WTC11 (cell line): ENCODE data around the gene EFCAB12. TPM values are rescaled to one million over a fixed set of nuclear protein-coding genes. Genes with fewer than 3 reads are reported as not detected.

ENCODE experiments used
- ATAC-seq: fragments of 200-7000 bp; cut with Tn5 transposase; 2 replicates; pipeline ENCODE4 v1.10.0; 2021; ENCODE audit warnings: mild to moderate bottlenecking, moderate library complexity
- CTCF ChIA-PET: fragments of 300-600 bp; sonication (Branson Sonifier 250); formaldehyde crosslinking; loops from one replicate; lab custom pipeline; 2021; ENCODE audit warnings: antibody characterized with exemption; lab: Charles Lee
- POLR2A ChIA-PET: fragments of 350-600 bp; sonication (Branson Sonifier 250); formaldehyde crosslinking; loops from one replicate; lab custom pipeline; 2021; ENCODE audit warnings: antibody characterized with exemption; lab: Charles Lee
- DNase-seq: peaks from one replicate; pipeline ENCODE4 v3.0.0; 2021; ENCODE audit warnings: low spot score
- H3K27ac Mint-ChIP-seq: 2 replicates; pipeline ENCODE4 v1.8.0; 2021; ENCODE audit warnings: mixed read lengths
- H3K27me3 Mint-ChIP-seq: 2 replicates; pipeline ENCODE4 v1.8.0; 2021; ENCODE audit warnings: low read depth, mild to moderate bottlenecking, moderate library complexity, mixed read lengths
- H3K36me3 Mint-ChIP-seq: 2 replicates; pipeline ENCODE4 v1.8.0; 2021; ENCODE audit warnings: mixed read lengths
- H3K4me1 Mint-ChIP-seq: 2 replicates; pipeline ENCODE4 v1.8.0; 2022; ENCODE audit warnings: mixed read lengths
- H3K4me3 Mint-ChIP-seq: 2 replicates; pipeline ENCODE4 v1.8.0; 2021; ENCODE audit warnings: mild to moderate bottlenecking, moderate library complexity, mixed read lengths
- H3K9me3 Mint-ChIP-seq: 2 replicates; pipeline ENCODE4 v1.8.0; 2021; ENCODE audit warnings: mixed read lengths
- GRHL2 ChIP-seq: fragments of 250-450 bp; sonication (Bioruptor Pico); IDR thresholded peaks from 2 replicates; pipeline ENCODE4 v1.8.0; 2022; ENCODE audit warnings: mild to moderate bottlenecking, moderate library complexity; ENCODE audit not compliant: insufficient replicate concordance, severe bottlenecking
- IRF2 ChIP-seq: sonication (generic); formaldehyde crosslinking; IDR thresholded peaks from 2 replicates; pipeline ENCODE4 v1.8.0; 2022; ENCODE audit warnings: low read depth, missing genetic modification reagents, borderline replicate concordance
- KAT7 ChIP-seq: sonication (generic); formaldehyde crosslinking; IDR thresholded peaks from 2 replicates; pipeline ENCODE4 v1.8.1; 2023; ENCODE audit warnings: missing genetic modification reagents, mild to moderate bottlenecking, borderline replicate concordance
- RELA ChIP-seq: sonication (generic); formaldehyde crosslinking; IDR thresholded peaks from 2 replicates; pipeline ENCODE4 v1.8.1; 2022; ENCODE audit warnings: missing genetic modification reagents, mild to moderate bottlenecking, borderline replicate concordance
- TCF7 ChIP-seq: sonication (generic); formaldehyde crosslinking; IDR thresholded peaks from 2 replicates; pipeline ENCODE4 v1.8.0; 2022; ENCODE audit warnings: mild to moderate bottlenecking, low read depth, missing genetic modification reagents, moderate library complexity
- ZNF317 ChIP-seq: sonication (generic); formaldehyde crosslinking; IDR thresholded peaks from 2 replicates; pipeline ENCODE4 v1.8.1; 2023; ENCODE audit warnings: low read depth, mild to moderate bottlenecking, moderate library complexity, missing genetic modification reagents, borderline replicate concordance
- ZNF396 ChIP-seq: fragments of 250-450 bp; sonication (Bioruptor Pico); IDR thresholded peaks from 2 replicates; pipeline ENCODE4 v1.8.0; 2021; ENCODE audit warnings: mild to moderate bottlenecking, moderate library complexity, borderline replicate concordance
- total RNA-seq: library from RNA; stranded (reverse); gene quantifications from 3 replicates; pipeline ENCODE4 v1.2.3, GENCODE V29; 2021
- TF ChIP-seq, protein P1 (sequence below): sonication (generic); formaldehyde crosslinking; IDR thresholded peaks from 2 replicates; pipeline ENCODE4 v1.8.0; 2022; ENCODE audit warnings: mild to moderate bottlenecking, missing genetic modification reagents
- TF ChIP-seq, protein P2 (sequence below): sonication (generic); formaldehyde crosslinking; IDR thresholded peaks from 2 replicates; pipeline ENCODE4 v1.8.1; 2022; ENCODE audit warnings: low read depth, missing genetic modification reagents, borderline replicate concordance
- TF ChIP-seq, protein P3 (sequence below): sonication (generic); formaldehyde crosslinking; conservative IDR thresholded peaks from 2 replicates; pipeline ENCODE4 v1.8.1; 2023; ENCODE audit warnings: mild to moderate bottlenecking, low read depth, missing genetic modification reagents, moderate library complexity
- TF ChIP-seq, protein P4 (sequence below): sonication (generic); formaldehyde crosslinking; IDR thresholded peaks from 2 replicates; pipeline ENCODE4 v1.8.0; 2022; ENCODE audit warnings: mild to moderate bottlenecking, missing genetic modification reagents
- TF ChIP-seq, protein P5 (sequence below): sonication (generic); formaldehyde crosslinking; IDR thresholded peaks from 2 replicates; pipeline ENCODE4 v1.8.1; 2023; ENCODE audit warnings: mild to moderate bottlenecking, missing genetic modification reagents
- TF ChIP-seq, protein P6 (sequence below): fragments of 250-450 bp; sonication (Bioruptor Pico); IDR thresholded peaks from 2 replicates; pipeline ENCODE4 v1.8.0; 2021; ENCODE audit warnings: mild to moderate bottlenecking
- TF ChIP-seq, protein P7 (sequence below): sonication (generic); formaldehyde crosslinking; IDR thresholded peaks from 2 replicates; pipeline ENCODE4 v1.8.1; 2022; ENCODE audit warnings: low read depth, mild to moderate bottlenecking, moderate library complexity, missing genetic modification reagents, borderline replicate concordance
- TF ChIP-seq, protein P8 (sequence below): fragments of 250-450 bp; sonication (Bioruptor Pico); IDR thresholded peaks from 2 replicates; pipeline ENCODE4 v1.9.0; 2021; ENCODE audit warnings: mild to moderate bottlenecking, borderline replicate concordance

EFCAB12 gene
- total RNA-seq, 1 experiment from 2014 or later = 0.20 TPM

DNA sequence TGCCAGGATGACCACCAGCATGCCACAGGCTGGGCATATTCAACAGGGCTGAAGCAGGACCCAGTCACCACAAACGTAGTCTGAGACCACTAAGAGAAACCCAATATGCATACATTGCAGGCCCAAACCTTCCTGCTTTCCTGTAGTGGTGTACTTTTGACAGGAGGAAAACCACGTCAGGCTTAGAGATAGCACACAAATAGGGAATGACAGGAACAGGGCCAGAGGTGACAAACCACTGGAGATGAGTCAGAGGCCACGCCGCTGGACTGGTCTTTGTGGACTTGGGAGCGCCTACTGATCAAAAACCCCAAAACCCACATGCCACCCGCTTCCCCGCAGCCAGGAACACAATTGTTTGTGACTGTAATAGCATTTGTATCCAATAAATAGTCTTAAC lies 3.6 kb upstream of the EFCAB12 start:
- H3K27me3 Mint-ChIP-seq = peaks cover 14% of the 10 kb centered on the region
- ATAC-seq = no peak
- H3K4me3 Mint-ChIP-seq = no peak overlapping the region
- H3K9me3 Mint-ChIP-seq = no peaks in the 10 kb centered on the region
- H3K4me1 Mint-ChIP-seq = peaks cover 21% of the 10 kb centered on the region
- H3K27ac Mint-ChIP-seq = no peak overlapping the region
- CTCF ChIA-PET = no interaction called here
- no peak for DNase-seq
- TF ChIP-seq, protein P1, sequence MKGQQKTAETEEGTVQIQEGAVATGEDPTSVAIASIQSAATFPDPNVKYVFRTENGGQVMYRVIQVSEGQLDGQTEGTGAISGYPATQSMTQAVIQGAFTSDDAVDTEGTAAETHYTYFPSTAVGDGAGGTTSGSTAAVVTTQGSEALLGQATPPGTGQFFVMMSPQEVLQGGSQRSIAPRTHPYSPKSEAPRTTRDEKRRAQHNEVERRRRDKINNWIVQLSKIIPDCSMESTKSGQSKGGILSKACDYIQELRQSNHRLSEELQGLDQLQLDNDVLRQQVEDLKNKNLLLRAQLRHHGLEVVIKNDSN = no peak
- TF ChIP-seq, protein P2, sequence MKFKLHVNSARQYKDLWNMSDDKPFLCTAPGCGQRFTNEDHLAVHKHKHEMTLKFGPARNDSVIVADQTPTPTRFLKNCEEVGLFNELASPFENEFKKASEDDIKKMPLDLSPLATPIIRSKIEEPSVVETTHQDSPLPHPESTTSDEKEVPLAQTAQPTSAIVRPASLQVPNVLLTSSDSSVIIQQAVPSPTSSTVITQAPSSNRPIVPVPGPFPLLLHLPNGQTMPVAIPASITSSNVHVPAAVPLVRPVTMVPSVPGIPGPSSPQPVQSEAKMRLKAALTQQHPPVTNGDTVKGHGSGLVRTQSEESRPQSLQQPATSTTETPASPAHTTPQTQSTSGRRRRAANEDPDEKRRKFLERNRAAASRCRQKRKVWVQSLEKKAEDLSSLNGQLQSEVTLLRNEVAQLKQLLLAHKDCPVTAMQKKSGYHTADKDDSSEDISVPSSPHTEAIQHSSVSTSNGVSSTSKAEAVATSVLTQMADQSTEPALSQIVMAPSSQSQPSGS = no peak
- TF ChIP-seq, protein P3, sequence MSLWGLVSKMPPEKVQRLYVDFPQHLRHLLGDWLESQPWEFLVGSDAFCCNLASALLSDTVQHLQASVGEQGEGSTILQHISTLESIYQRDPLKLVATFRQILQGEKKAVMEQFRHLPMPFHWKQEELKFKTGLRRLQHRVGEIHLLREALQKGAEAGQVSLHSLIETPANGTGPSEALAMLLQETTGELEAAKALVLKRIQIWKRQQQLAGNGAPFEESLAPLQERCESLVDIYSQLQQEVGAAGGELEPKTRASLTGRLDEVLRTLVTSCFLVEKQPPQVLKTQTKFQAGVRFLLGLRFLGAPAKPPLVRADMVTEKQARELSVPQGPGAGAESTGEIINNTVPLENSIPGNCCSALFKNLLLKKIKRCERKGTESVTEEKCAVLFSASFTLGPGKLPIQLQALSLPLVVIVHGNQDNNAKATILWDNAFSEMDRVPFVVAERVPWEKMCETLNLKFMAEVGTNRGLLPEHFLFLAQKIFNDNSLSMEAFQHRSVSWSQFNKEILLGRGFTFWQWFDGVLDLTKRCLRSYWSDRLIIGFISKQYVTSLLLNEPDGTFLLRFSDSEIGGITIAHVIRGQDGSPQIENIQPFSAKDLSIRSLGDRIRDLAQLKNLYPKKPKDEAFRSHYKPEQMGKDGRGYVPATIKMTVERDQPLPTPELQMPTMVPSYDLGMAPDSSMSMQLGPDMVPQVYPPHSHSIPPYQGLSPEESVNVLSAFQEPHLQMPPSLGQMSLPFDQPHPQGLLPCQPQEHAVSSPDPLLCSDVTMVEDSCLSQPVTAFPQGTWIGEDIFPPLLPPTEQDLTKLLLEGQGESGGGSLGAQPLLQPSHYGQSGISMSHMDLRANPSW (CRISPR knock-in tag) = no peak
- no peak for TF ChIP-seq ZNF396
- TF ChIP-seq, protein P4, sequence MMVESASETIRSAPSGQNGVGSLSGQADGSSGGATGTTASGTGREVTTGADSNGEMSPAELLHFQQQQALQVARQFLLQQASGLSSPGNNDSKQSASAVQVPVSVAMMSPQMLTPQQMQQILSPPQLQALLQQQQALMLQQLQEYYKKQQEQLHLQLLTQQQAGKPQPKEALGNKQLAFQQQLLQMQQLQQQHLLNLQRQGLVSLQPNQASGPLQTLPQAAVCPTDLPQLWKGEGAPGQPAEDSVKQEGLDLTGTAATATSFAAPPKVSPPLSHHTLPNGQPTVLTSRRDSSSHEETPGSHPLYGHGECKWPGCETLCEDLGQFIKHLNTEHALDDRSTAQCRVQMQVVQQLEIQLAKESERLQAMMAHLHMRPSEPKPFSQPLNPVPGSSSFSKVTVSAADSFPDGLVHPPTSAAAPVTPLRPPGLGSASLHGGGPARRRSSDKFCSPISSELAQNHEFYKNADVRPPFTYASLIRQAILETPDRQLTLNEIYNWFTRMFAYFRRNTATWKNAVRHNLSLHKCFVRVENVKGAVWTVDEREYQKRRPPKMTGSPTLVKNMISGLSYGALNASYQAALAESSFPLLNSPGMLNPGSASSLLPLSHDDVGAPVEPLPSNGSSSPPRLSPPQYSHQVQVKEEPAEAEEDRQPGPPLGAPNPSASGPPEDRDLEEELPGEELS (CRISPR knock-in tag) = no peak
- no peak for TF ChIP-seq KAT7 (CRISPR knock-in tag)
- TF ChIP-seq, protein P5, sequence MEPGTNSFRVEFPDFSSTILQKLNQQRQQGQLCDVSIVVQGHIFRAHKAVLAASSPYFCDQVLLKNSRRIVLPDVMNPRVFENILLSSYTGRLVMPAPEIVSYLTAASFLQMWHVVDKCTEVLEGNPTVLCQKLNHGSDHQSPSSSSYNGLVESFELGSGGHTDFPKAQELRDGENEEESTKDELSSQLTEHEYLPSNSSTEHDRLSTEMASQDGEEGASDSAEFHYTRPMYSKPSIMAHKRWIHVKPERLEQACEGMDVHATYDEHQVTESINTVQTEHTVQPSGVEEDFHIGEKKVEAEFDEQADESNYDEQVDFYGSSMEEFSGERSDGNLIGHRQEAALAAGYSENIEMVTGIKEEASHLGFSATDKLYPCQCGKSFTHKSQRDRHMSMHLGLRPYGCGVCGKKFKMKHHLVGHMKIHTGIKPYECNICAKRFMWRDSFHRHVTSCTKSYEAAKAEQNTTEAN (CRISPR knock-in tag) = no peak
- no peak for TF ChIP-seq GRHL2 (CRISPR knock-in tag)
- TF ChIP-seq, protein P6, sequence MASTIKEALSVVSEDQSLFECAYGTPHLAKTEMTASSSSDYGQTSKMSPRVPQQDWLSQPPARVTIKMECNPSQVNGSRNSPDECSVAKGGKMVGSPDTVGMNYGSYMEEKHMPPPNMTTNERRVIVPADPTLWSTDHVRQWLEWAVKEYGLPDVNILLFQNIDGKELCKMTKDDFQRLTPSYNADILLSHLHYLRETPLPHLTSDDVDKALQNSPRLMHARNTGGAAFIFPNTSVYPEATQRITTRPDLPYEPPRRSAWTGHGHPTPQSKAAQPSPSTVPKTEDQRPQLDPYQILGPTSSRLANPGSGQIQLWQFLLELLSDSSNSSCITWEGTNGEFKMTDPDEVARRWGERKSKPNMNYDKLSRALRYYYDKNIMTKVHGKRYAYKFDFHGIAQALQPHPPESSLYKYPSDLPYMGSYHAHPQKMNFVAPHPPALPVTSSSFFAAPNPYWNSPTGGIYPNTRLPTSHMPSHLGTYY (CRISPR knock-in tag) = no peak
- no peak for TF ChIP-seq TCF7 (CRISPR knock-in tag)
- no peak for TF ChIP-seq ZNF317
- TF ChIP-seq RELA = no peak
- POLR2A ChIA-PET = no interaction called here
- H3K36me3 Mint-ChIP-seq = peaks cover 58% of the 10 kb centered on the region

DNA sequence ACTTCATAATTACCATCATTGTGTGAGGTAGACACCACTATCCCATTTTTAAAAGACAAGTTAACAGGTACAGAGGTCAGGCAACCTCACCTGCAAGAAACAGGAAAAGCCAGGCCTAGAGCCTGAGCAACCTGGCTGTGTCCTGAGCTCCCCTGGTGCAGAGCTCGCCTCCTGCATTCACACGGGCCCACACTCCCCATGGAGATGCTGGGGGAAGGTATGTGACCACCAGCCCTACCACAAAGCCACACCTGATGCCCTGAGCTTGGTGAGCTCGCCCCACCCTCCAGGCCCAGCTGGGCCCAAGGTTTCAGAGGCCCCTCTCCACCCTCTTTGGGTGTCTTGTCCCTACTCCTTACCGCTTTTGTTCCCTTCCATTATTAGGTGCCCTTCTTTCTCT lies 1.2 kb upstream of the EFCAB12 start:
- ATAC-seq (peak; percentile 40), DNase-seq (peak; percentile 33)
- CTCF ChIA-PET = interaction anchor here (0.9 to 2.4 kb wide), 6 partner anchors 10 to 101 kb away, joined by 3 to 18 read pairs (median 5); partner anchors contain the start of genes IFT122 and MBD4
- POLR2A ChIA-PET = interaction anchor here (0.9 kb wide), 1 partner anchor 9 kb away, joined by 3 read pairs; no protein-coding TSS in a partner anchor
- no peaks in the 10 kb centered on the region for H3K9me3 Mint-ChIP-seq
- TF ChIP-seq IRF2 (CRISPR knock-in tag) = no peak
- TF ChIP-seq, protein P7, sequence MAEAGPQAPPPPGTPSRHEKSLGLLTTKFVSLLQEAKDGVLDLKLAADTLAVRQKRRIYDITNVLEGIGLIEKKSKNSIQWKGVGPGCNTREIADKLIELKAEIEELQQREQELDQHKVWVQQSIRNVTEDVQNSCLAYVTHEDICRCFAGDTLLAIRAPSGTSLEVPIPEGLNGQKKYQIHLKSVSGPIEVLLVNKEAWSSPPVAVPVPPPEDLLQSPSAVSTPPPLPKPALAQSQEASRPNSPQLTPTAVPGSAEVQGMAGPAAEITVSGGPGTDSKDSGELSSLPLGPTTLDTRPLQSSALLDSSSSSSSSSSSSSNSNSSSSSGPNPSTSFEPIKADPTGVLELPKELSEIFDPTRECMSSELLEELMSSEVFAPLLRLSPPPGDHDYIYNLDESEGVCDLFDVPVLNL (CRISPR knock-in tag) = no peak
- no peak for TF ChIP-seq GRHL2 (CRISPR knock-in tag)
- TF ChIP-seq, protein P8, sequence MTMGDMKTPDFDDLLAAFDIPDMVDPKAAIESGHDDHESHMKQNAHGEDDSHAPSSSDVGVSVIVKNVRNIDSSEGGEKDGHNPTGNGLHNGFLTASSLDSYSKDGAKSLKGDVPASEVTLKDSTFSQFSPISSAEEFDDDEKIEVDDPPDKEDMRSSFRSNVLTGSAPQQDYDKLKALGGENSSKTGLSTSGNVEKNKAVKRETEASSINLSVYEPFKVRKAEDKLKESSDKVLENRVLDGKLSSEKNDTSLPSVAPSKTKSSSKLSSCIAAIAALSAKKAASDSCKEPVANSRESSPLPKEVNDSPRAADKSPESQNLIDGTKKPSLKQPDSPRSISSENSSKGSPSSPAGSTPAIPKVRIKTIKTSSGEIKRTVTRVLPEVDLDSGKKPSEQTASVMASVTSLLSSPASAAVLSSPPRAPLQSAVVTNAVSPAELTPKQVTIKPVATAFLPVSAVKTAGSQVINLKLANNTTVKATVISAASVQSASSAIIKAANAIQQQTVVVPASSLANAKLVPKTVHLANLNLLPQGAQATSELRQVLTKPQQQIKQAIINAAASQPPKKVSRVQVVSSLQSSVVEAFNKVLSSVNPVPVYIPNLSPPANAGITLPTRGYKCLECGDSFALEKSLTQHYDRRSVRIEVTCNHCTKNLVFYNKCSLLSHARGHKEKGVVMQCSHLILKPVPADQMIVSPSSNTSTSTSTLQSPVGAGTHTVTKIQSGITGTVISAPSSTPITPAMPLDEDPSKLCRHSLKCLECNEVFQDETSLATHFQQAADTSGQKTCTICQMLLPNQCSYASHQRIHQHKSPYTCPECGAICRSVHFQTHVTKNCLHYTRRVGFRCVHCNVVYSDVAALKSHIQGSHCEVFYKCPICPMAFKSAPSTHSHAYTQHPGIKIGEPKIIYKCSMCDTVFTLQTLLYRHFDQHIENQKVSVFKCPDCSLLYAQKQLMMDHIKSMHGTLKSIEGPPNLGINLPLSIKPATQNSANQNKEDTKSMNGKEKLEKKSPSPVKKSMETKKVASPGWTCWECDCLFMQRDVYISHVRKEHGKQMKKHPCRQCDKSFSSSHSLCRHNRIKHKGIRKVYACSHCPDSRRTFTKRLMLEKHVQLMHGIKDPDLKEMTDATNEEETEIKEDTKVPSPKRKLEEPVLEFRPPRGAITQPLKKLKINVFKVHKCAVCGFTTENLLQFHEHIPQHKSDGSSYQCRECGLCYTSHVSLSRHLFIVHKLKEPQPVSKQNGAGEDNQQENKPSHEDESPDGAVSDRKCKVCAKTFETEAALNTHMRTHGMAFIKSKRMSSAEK (CRISPR knock-in tag) = 0 out of 2 replicates have a peak, but pooled peaks have one; percentile 7
- H3K27ac Mint-ChIP-seq = peak overlapping the region; percentile 64; the same call in 1 of the 2 replicates
- peaks cover 36% of the 10 kb centered on the region for H3K4me1 Mint-ChIP-seq
- H3K36me3 Mint-ChIP-seq = peaks cover 34% of the 10 kb centered on the region
- H3K27me3 Mint-ChIP-seq = peaks cover 18% of the 10 kb centered on the region
- H3K4me3 Mint-ChIP-seq = no peak overlapping the region
